A549 treated with CORT108297 at 1 μM for 4 hours (cell line): Measurements from ENCODE around the gene ARR3. TPM values are rescaled to one million over a fixed set of nuclear protein-coding genes. Genes with fewer than 3 reads are reported as not detected.

Source experiments
- total RNA-seq: library from RNA; stranded (reverse); fragments of 200-300 nt; extraction: Qiagen RNA extraction; gene quantifications from 5 replicates; pipeline ENCODE4 v1.2.3, GENCODE V29; 2022

The ARR3 gene
- not detected in 5 replicates for total RNA-seq

DNA sequence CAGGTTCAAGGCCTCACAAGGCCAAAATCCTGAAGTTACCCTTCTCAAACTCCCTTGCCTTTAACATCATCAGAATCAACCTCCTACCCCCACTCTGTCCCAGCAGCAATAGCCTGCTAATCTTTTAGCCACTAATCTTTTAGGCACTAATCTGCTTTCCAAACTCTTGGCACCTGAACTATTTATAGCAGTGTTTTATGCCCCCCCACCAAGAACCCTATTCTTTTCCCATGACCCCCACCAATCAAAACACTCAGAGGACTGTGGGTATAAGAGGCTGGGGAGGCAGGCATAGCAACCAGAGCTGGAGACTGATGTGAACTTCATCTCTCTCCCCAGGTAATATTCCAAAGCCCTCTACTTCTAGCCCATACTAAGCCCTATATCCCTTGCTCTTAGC lies at the start of gene ARR3:
TSS of gene ARR3 (plus strand) at position 301 of the 400 bp plus-strand sequence. CDS start 1,052 bp downstream, outside the sequence.

DNA sequence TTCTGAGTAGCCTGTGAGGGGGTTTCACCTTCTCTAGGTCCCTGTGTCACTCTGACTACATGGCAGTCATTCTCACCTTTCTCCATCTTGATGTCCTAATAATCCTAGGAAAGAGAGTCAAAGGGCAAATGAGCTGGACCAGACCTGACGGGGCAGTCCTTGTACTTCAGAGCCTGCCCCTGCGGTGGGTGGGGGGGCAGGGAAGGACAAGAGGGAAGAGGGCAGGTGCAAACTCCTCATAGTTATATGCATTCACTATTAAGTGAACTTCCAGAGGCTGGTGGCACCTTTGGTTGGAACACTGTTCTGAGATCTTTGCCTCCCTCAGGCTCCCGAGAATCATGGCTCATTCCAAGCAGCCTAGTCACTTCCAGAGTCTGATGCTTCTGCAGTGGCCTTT lies 33.8 kb upstream of the ARR3 start, which contains the start of gene AWAT1:
TSS of gene AWAT1 (plus strand) at position 301 of the 400 bp plus-strand sequence. CDS start at position 342, 41 bp downstream.

DNA sequence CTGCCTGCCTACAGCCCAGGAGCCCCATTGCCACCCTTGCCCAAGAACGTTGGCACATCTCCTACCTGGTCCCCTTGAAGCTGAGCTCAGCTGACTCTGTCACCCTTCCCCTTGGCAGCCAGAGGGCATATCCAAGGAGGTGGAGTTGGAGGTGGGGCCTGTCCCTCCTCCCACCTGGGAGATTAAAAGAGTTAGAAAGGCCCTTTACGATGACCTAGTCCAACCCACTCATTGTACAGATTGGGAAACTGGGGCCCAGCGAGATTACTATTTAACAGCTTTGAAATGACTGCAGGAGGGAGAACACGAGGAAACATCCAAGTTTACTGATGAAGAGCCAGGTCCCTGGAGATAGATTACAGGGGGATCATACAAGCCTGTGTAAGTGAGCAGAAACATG lies 8.0 kb upstream of the ARR3 start, which contains the start of gene P2RY4:
TSS of gene P2RY4 (minus strand) at position 101 of the 400 bp plus-strand sequence. CDS start 580 bp downstream, outside the sequence.

DNA sequence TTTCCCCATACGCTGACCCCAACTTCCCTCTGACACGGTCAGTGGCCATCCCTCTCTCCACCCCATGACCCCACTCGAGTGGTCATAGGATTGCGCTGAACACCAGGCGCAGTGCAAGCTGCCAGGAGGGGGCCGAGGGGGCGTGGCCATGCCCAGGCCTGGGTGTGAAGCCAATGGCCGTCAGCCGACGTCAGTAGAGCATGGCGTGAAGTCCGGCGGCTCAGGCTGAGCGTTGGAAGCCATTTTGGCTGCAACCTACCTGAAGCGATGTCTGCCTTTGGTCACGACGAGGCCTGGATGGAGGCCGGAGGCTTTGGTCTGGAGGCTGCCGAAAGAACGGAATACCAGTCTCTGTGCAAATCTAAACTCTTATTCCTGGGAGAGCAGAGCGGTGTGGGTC lies 13.8 kb downstream of the ARR3 start, which contains the start of gene RAB41:
TSS of gene RAB41 (plus strand) at position 222 of the 400 bp plus-strand sequence. CDS start at position 268, 46 bp downstream.

DNA sequence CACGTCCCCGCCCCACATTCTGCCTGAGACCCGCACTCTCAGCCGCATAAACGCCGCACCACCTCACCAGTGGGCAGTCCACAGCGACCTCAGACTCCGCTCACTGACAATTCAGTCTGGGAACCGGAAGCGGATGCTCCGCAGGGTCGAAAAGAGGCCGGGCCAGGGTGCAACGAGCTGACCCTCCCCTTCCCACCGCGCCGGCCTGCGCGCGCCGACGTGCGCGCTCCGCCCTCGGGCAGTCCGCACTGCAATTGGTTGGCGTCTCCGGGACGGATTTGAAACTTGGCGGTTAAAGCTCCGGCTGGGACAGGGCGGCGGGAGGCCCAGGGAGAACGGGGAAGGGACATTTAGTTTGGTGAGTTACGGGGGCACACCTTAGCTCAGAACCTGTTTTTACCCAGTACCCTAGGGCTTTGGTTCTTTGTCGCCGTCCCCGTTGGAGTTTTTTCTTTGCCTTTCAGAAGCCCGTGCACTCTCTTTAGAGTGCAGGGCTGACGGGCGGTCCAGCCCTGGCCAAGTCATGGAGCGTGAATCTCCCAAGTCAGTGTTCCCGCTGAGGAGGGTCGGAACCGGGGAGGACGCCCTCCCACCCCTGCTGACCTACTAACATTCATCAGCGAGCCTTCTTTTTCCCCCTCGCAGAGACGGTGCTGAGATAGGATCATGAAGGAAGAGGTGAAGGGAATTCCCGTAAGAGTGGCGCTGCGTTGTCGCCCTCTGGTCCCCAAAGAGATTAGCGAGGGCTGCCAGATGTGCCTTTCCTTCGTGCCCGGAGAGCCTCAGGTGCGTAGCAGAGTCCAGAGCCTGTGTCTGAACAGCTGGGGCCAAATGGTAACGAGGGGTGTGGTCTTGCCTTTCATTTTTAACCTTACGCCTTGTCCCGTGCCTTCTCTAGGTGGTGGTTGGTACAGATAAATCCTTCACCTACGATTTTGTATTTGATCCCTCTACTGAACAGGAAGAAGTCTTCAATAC lies 21.9 kb downstream of the ARR3 start, which contains the start of the genes KIF4A and PDZD11:
TSS of gene KIF4A (plus strand) at position 312 of the 978 bp plus-strand sequence. CDS start at position 667, 355 bp downstream.
TSS of gene PDZD11 (minus strand) at position 135 of the 978 bp plus-strand sequence. CDS start 586 bp downstream, outside the sequence.

Other genes with a start within 250 kb of the ARR3 start
- not detected in 5 replicates for gene AWAT2, start 218.4 kb upstream of the ARR3 start, total RNA-seq
- not detected in 5 replicates for gene OTUD6A, start 205.9 kb upstream of the ARR3 start, total RNA-seq
- 56.9 to 65.7 TPM (median 63.0 TPM) in 5 replicates for gene IGBP1, start 134.9 kb upstream of the ARR3 start, total RNA-seq
- not detected in 5 replicates for gene DGAT2L6, start 90.9 kb upstream of the ARR3 start, total RNA-seq
- gene AWAT1, start 33.7 kb upstream of the ARR3 start, total RNA-seq = not detected in 5 replicates
- gene P2RY4, start 8.1 kb upstream of the ARR3 start, total RNA-seq = not detected in 5 replicates
- gene RAB41, start 13.8 kb downstream of the ARR3 start, total RNA-seq = not detected in 5 replicates
- 84.8 to 112 TPM (median 89.1 TPM) in 5 replicates for gene PDZD11, start 21.6 kb downstream of the ARR3 start, total RNA-seq
- gene KIF4A, start 21.8 kb downstream of the ARR3 start, total RNA-seq = 23.9 to 28.7 TPM (median 28.5 TPM) in 5 replicates
- gene GDPD2, start 155.0 kb downstream of the ARR3 start, total RNA-seq = 0.05 to 0.06 TPM (median 0.06 TPM) in 5 replicates
- gene DLG3, start 176.5 kb downstream of the ARR3 start, total RNA-seq = 2.9 to 4.0 TPM (median 3.2 TPM) in 5 replicates